Sigmoid colon (tissue), 7 donors: ENCODE results near the gene ZG16B. TPM values are rescaled to one million over a fixed set of nuclear protein-coding genes. Genes with fewer than 3 reads are reported as not detected.
A peak's percentile ranks its signal among the peaks of the same experiment; 100 is the strongest.

Source experiments
- DNase-seq: peaks from one replicate; pipeline ENCODE4 v3.0.0-alpha.2; 2019
- H3K27ac ChIP-seq, 4 donors: fragments of 200-600 bp; sonication (generic); one replicate each; pipeline ENCODE4 v1.5.1; 2016 to 2019; ENCODE audit warnings: mild to moderate bottlenecking in 1 of 4
- H3K27me3 ChIP-seq, 3 donors: fragments of 200-600 bp; sonication (generic); one replicate each; pipeline ENCODE4 v1.5.1; 2019; ENCODE audit warnings: mild to moderate bottlenecking in 1 of 3
- H3K36me3 ChIP-seq, 4 donors: fragments of 200-600 bp; sonication (generic); one replicate each; pipeline ENCODE4 v1.5.1; 2016 to 2019
- H3K4me1 ChIP-seq, 4 donors: fragments of 200-600 bp; sonication (generic); one replicate each; pipeline ENCODE4 v1.5.1; 2017 to 2019
- H3K4me3 ChIP-seq, 4 donors: fragments of 200-600 bp; sonication (generic); one replicate each; pipeline ENCODE4 v1.5.1; 2017 to 2019; ENCODE audit warnings: mild to moderate bottlenecking in 2 of 4, moderate library complexity in 1 of 4
- H3K9me3 ChIP-seq, 4 donors: fragments of 200-600 bp in 3 of 4; sonication (generic) in 3 of 4; one replicate each; pipeline versions ENCODE4 v1.5.1 to v1.6.1; 2013 to 2019
- EP300 ChIP-seq, 4 donors: sonication (generic); formaldehyde crosslinking; IDR thresholded peaks; one replicate each; pipeline ENCODE4 v1.6.1; 2017; ENCODE audit warnings: antibody characterized with exemption in 4 of 4
- POLR2A ChIP-seq, 2 donors: fragments of 450-650 bp; IDR thresholded peaks; one replicate each; pipeline ENCODE4 v1.6.1; 2016; ENCODE audit warnings: antibody characterized with exemption in 2 of 2, mild to moderate bottlenecking in 2 of 2, moderate library complexity in 2 of 2
- POLR2AphosphoS5 ChIP-seq, 4 donors: sonication (generic); formaldehyde crosslinking; IDR thresholded peaks; one replicate each; pipeline ENCODE4 v1.6.1; 2017; ENCODE audit warnings: antibody characterized with exemption in 4 of 4
- WGBS, 2 donors: extraction: QIAGEN DNeasy Blood & Tissue Kit; methylation state at CpG; one replicate each; pipeline ENCODE4 v1.1.7; 2013; 5-methylcytosine and 5-hydroxymethylcytosine counted together
- intact Hi-C: fragments of 100-400 bp; cut with DNase I; formaldehyde crosslinking; loops from one replicate; pipeline ENCODE4 v1.15.1; 2023
- polyA plus RNA-seq, 3 donors: library from polyadenylated mRNA; stranded (reverse); fragments of 200-250 nt; gene quantifications; one replicate each; pipeline ENCODE4 v1.2.3, GENCODE V29; 2013
- total RNA-seq, 4 donors: library from RNA; depleted of rRNA; stranded (reverse); fragments of >200 nt; gene quantifications; one replicate each; pipeline ENCODE4 v1.1.0, GENCODE V29; 2016
- TF ChIP-seq, protein P1 (sequence below), 4 experiments: fragments of 450-650 bp in 3 of 4; fragments of 200-600 bp in 1 of 4; IDR thresholded peaks; one replicate each; pipeline ENCODE4 v1.5.1; 2016 to 2019; ENCODE audit warnings: antibody characterized with exemption in 4 of 4, mild to moderate bottlenecking in 3 of 4, moderate library complexity in 2 of 4
- donor health status: healthy with polysubstance abuse.
- donor health status: Bipolar disorder and iron deficiency.
- donor health status: healthy.

ZG16B gene
- total and polyA plus RNA-seq, 7 donors: 15.6 to 147 (median 55.0) TPM; not detected in 4

DNA sequence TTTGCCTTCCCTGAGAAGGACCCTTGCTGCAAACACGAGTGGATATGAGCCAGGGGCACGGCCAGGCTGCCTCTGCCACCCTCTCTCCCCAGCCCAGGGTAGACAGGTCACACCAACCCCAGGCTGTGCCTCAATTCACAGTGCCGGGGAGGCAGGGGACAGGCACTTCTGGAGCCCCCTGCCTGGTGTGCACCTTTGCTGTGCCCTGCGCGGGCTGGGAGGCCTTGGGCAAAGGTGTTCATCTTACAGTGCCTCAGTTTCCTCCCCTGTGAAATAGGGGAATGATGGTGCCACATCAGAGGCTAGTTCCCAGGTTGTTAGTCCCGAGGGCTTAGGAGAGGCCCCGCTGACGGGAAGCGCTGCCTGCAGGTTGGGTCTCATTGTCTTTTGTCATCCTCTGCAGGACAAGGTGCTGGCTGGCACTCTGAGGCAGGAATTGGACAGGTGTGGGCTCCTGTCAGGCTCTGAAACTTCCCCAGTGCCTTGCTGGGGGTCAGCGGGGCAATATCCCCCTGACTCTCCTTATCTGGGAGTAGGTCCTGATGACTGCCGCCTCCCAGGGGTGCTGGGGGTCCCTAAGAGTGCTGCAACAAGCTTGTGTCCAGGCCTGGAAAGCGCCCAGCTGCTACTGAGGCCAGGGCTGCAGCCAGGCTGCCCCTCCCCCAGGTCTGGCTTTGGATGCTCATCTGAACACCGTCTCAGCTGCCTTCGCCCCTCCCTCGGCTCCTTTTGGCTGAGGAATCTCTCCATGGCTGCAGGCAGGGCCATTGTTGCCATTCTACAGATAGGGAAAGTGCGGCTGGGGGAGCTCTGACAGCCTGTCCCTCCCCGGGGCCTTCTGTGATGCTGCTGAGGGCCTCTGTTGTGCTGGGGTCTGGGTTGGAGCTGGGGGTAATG, 9.9 kb upstream of the ZG16B start:
- no peaks in the 10 kb centered on the region for H3K9me3 ChIP-seq
- intact Hi-C loops: no loop called here
- H3K4me3 ChIP-seq: no peak overlapping the region
- H3K4me1 ChIP-seq: no peaks in the 10 kb centered on the region
- H3K36me3 ChIP-seq: no peaks in the 10 kb centered on the region
- no peak overlapping the region for H3K27ac ChIP-seq
- 78 to 81% methylated on average over 17 of the region's 17 CpGs for WGBS, 2 donors
- peak; percentile 55 for DNase-seq
- TF ChIP-seq, protein P1, sequence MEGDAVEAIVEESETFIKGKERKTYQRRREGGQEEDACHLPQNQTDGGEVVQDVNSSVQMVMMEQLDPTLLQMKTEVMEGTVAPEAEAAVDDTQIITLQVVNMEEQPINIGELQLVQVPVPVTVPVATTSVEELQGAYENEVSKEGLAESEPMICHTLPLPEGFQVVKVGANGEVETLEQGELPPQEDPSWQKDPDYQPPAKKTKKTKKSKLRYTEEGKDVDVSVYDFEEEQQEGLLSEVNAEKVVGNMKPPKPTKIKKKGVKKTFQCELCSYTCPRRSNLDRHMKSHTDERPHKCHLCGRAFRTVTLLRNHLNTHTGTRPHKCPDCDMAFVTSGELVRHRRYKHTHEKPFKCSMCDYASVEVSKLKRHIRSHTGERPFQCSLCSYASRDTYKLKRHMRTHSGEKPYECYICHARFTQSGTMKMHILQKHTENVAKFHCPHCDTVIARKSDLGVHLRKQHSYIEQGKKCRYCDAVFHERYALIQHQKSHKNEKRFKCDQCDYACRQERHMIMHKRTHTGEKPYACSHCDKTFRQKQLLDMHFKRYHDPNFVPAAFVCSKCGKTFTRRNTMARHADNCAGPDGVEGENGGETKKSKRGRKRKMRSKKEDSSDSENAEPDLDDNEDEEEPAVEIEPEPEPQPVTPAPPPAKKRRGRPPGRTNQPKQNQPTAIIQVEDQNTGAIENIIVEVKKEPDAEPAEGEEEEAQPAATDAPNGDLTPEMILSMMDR (IDR thresholded peaks at IDR 0.05): no peak
- TF ChIP-seq EP300 (IDR thresholded peaks at IDR 0.05) (no peak), POLR2AphosphoS5 (IDR thresholded peaks at IDR 0.05) (no peak), POLR2A (IDR thresholded peaks at IDR 0.05) (no peak)
- H3K27me3 ChIP-seq: peaks cover 0 to 37% (median 22%) of the 10 kb centered on the region in 3 donors

DNA sequence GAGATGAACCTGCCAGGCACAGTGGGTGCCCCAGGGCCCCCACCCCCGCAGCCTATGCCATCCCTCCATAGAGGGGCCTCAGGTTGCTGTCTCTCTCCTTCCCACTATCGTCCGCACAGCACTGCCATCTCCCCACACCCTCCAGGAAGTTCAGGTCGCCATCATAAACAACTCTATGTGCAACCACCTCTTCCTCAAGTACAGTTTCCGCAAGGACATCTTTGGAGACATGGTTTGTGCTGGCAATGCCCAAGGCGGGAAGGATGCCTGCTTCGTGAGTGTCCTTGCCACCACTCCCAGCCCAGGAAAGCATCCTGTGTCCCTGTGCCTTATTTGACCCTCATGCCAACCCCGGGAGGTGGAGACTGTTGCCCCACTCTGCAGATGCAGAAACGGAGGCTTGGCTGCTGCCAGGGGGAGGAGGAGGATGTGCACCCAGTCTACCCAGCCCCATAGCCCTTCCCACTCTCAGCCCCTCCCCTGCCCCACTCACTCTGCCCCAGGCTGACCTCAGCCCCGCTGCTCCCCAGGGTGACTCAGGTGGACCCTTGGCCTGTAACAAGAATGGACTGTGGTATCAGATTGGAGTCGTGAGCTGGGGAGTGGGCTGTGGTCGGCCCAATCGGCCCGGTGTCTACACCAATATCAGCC, 9.1 kb upstream of the ZG16B start:
- Histone ChIP-seq H3K4me3 (no peak overlapping the region), H3K4me1 (no peaks in the 10 kb centered on the region), H3K27ac (no peak overlapping the region), H3K36me3 (no peaks in the 10 kb centered on the region), H3K27me3 (peaks cover 0 to 29% (median 16%) of the 10 kb centered on the region in 3 donors), H3K9me3 (no peaks in the 10 kb centered on the region)
- TF ChIP-seq, protein P1 (IDR thresholded peaks at IDR 0.05): no peak
- TF ChIP-seq POLR2A (IDR thresholded peaks at IDR 0.05) (no peak), EP300 (IDR thresholded peaks at IDR 0.05) (no peak), POLR2AphosphoS5 (IDR thresholded peaks at IDR 0.05) (no peak)
- intact Hi-C loops: no loop called here
- DNase-seq: peak; percentile 45
- 87% methylated on average over 14 of the region's 14 CpGs for WGBS, 2 donors

DNA sequence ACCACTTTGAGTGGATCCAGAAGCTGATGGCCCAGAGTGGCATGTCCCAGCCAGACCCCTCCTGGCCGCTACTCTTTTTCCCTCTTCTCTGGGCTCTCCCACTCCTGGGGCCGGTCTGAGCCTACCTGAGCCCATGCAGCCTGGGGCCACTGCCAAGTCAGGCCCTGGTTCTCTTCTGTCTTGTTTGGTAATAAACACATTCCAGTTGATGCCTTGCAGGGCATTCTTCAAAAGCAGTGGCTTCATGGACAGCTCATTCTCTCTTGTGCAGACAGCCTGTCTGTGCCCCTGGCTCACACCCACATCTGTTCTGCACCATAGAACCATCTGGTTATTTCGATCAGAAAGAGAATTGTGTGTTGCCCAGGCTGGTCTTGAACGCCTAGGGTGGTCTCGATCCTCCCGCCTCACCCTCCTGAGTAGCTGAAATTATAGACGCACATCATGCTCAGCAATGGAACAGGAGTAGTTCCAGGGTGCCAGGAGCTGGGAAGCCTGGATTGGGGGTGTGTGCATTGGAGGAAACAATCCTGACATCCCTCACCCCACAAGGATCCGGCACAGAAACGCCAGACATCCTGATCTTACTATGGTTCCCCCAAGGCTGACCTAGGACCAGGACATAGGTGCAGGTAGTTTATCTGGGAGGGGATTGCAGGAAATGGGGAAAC, 8.5 kb upstream of the ZG16B start:
- no peaks in the 10 kb centered on the region for H3K9me3 ChIP-seq
- H3K27me3 ChIP-seq: peaks cover 0 to 22% (median 10%) of the 10 kb centered on the region in 3 donors
- no peaks in the 10 kb centered on the region for H3K36me3 ChIP-seq
- TF ChIP-seq, protein P1 (IDR thresholded peaks at IDR 0.05): no peak
- TF ChIP-seq POLR2AphosphoS5 (IDR thresholded peaks at IDR 0.05) (no peak), EP300 (IDR thresholded peaks at IDR 0.05) (no peak), POLR2A (IDR thresholded peaks at IDR 0.05) (no peak)
- no peaks in the 10 kb centered on the region for H3K4me1 ChIP-seq
- 85 to 86% methylated on average over 9 of the region's 9 CpGs for WGBS, 2 donors
- H3K27ac ChIP-seq: no peak overlapping the region
- no peak overlapping the region for H3K4me3 ChIP-seq
- peak; percentile 33 for DNase-seq
- intact Hi-C loops: no loop called here

DNA sequence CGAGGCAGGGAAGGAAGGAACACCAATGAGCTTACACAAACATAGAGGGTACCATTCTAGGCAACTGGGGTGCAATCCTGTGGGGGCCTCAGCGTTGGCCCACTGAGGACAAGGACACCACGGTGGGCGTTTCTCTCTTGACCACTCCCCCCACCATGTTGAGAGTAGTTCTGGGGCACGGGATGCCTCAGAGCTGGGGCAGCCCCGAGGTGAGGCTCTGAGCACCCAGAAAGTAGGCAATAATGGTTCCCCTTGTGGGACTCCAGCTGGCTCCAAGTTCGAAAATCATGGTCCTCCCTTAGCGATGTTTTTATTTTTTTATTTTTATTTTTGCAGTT, 8.0 kb upstream of the ZG16B start:
- Histone ChIP-seq H3K27ac (no peak overlapping the region), H3K27me3 (peaks cover 0 to 17% (median 6%) of the 10 kb centered on the region in 3 donors)

More for the DNA sequence above, 8.0 kb upstream of the ZG16B start:
- peak; percentile 14 for DNase-seq
- WGBS, 2 donors: 80% methylated on average over 8 of the region's 8 CpGs
- Histone ChIP-seq H3K4me1 (no peaks in the 10 kb centered on the region), H3K4me3 (no peak overlapping the region), H3K36me3 (no peaks in the 10 kb centered on the region), H3K9me3 (no peaks in the 10 kb centered on the region)
- intact Hi-C loops: no loop called here
- TF ChIP-seq EP300 (IDR thresholded peaks at IDR 0.05) (no peak), POLR2A (IDR thresholded peaks at IDR 0.05) (no peak), POLR2AphosphoS5 (IDR thresholded peaks at IDR 0.05) (no peak)
- TF ChIP-seq, protein P1 (IDR thresholded peaks at IDR 0.05): no peak
